HG02798 (cell line): Measurements from ENCODE around the gene NFIC.
"Not testable (repeated sequence)": the region's sequence is repeated elsewhere in the genome, so short reads cannot be mapped to it uniquely, and the experiment has no call there.

ENCODE experiments used
- ATAC-seq: cut with Tn5 transposase; IDR thresholded peaks from one replicate; pipeline ENCODE4 v1.9.1; 2021; ENCODE audit warnings: mild to moderate bottlenecking; ENCODE audit not compliant: unreplicated experiment, poor library complexity

The NFIC gene

DNA sequence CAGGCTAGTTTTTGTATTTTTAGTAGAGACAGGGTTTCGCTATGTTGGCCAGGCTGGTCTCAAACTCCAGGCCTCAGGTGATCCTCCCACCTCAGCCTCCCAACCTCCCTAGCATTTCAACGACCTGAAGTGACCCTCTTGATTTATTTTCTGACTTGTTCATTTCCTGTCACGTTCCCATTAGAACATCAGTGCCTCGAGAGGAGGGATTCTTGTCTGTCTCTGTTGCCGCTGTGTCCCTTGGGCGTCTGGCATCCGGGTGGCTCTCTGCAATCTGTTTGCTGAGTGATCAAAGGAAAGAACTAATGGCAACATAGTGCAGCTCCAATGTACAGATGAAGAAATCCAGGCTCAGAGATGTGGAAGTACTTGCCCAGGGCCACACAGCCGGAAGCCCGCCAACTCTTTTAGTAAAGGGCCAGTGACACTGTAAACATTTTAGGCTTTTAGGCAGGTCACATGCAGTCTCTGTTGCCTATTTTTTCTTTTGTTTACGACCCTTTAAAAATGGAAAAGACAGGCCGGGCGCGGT is 47.5 kb downstream of the NFIC start:
- ATAC-seq = no peak

DNA sequence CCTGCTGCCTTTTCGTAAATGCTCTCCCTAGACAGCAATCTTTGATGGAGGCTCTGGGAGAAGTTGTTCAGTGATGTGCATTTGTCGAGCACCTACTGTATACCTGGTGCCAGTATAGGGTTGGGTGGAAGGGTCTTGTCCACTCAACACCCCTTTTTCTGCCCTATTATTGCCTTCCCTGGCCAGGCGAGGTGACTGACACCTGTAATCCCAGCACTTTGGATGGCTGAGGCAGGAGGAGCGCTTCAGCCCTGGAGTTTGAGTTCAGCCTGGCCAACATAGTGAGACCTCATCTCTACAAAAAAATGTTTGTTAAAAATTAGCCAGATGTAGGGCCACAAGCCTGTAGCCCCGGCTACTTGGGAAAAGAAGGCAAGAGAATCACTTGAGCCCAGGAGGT is 49.3 kb downstream of the NFIC start:
- no peak for ATAC-seq

DNA sequence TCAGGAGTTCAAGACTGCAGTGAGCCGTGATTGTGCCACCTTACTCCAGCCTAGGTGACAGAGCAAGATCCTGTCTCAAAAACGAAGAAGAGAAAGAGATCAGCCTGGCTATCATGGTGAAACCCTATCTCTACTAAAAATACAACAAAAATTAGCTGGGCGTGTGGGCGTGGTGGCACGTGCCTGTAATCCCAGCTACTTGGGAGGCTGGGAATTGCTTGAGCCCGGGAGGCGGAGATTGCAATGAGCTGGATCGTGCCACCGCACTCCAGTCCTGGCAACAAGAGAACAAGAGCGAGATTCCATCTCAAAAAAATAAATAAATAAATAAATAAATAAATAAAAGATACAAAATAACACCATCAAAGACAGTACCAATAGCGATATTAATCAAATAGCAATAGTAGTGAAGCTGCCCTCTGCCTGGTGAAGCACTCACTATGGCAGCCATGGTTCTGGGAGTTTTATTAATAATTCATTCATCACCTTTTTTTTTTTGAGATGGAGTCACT is 53.9 kb downstream of the NFIC start:
- ATAC-seq = no peak

DNA sequence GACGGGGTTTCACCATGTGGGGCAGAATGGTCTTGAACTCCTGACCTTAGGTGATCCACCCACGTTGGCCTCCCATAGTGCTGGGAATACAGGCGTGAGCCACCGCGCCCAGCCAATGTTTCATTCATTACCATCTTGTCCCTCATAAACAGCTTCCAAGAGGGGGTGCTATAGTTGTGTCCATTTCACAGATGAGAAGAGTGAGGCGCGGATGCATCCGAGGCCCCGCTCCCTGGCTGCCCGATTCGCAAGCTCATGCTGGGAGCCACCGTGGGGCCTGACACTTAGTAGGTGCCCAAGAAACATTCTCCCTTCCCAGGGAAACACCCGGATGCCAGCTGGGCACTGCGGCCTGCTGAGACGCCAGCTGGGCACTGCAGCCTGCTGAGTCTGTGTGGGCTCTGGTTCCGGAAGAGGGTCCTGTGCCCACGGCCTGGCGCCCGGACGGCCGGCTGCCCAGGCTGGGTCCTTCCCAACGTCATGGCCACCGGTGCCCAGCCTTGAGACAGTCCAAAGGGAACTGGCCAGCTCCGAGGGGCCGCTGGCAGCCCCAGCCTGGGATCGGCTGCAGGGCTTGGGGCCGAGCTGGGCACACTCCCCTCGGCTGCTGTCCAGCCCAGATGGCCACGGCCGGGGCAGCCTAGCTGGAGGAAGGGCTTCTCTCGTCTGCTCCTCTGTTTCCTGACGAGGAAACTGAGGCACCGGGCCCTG is 54.7 kb downstream of the NFIC start:
- no peak for ATAC-seq

DNA sequence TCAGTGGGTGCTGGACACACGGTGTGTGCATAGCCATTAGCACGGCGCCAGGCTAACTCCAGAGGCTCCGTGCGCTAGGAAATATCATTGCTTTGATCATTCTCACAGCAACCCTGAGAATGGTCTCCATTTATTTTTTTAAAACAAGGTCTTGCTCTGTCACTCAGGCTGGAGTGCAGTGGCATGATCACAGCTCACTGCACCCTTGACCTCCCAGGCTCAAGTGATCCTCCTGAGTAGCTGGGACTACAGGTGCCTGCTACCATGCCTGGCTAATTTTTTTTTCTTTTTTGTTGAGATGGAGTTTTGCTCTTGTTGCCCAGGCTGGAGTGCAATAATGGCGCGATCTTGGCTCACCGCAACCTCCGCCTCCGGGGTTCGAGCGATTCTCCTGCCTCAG is 55.3 kb downstream of the NFIC start:
- not testable (repeated sequence) for ATAC-seq

DNA sequence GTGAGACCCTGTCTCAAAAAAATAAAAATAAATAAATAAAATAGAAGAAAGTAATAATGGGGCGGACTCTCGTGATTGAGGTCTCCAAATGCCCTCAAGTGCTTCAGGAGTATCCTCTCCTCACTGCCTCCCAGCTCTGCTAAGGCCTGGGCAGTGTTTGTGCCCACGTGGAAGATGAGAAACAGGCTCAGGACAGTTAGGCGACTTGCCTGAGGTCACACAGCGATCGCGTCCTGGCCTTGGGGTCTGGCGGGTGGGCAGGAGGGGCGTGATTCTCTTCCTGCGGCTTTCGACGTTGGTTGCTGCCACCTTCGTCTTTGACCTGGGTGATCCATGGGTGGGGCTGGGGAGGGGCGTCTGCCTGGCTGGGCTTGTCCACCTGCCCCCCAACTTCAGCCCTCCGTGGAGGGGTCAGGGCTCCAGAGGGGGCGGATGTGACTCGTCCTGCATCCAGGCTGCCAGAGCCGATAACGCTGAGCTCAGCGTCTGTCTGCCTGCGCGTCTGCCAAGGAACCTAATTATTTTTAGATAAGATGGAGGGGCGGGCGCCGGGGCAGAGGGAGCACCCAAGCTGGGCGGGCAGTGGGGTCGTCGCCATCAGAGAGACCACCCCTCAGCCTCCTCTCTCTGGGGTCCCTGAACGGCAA is 56.9 kb downstream of the NFIC start:
- no peak for ATAC-seq

DNA sequence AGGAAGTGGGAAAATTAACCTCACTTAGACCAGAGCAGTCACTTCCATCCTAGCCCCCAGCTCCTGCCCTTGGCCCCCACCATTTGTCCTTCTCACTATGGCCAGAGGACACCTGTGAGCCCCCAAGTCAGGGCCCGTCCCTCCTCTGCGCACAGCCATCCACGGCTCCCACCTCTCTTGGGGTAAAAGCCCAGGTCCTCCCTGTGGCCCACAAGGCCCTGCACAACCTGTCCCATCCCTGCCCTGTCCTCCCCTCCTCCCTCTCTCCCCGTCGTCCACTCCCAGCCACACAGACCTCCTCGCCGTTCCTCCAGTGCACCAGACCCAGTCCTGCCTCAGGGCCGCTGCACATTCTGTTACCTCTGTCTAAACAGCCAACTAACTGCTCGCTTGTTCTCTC is 60.0 kb downstream of the NFIC start:
- no peak for ATAC-seq

DNA sequence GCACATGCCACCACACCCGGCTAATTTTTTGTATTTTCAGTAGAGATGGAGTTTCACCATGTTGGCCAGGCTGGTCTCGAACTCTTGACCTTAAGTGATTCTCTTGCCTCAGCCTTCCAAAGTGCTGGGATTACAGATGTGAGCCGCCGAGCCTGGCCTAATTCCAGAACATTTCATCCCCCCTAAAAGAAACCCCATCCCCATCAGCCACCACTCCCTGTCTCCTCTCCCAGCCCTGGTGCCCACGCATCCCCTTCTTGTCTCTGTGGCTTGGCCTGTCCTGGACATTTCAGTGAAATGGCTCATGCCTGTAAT is 63.9 kb downstream of the NFIC start:
- not testable (repeated sequence) for ATAC-seq

DNA sequence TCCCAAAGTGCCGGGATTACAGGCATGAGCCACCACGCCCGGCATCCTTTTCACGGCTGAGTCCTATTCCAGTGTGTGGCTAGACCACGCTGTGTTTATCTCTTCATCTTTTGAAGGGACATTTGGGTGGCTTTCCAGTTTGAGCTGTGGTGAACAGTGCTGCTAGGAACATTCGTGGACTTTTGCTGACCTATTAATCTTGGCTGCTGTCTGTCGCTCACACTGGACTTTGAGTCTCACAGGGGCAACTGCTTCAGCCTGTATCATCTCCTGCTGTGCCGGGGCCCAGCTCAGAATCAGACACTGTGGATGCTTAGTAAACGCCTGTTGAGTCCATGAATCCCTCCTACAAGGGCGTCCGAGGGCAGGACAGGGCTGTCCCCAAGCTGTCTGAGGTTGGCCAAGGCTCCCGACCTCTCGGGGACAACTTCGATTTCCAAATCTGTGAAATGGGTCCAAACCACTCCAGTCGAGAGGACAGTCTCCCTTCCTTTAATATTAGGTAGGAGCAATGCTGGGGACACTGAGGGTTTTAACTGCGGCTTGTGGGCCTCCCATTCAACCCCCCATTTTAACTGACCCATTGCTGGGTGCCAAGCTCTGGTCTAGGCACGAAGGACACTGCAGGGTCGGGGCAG is 65.5 kb downstream of the NFIC start:
- ATAC-seq = no peak

DNA sequence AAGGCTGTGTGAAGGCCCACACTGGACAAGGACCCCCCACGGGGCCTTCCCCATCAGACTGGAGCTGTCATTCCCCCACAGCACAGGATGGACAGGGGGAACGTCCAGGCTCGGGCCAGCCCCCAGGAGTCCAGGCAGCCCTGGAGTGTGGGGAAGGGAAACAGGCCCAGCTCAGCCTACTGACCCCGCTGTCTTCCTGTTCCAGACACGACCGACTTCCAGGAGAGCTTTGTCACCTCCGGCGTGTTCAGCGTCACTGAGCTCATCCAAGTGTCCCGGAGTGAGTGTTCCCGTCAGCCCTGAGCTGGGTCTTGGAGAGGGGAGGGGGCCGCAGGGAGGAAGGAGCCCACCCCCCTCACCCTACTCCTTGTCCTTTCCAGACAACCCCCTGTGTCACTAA is 66.9 kb downstream of the NFIC start:
- no peak for ATAC-seq

DNA sequence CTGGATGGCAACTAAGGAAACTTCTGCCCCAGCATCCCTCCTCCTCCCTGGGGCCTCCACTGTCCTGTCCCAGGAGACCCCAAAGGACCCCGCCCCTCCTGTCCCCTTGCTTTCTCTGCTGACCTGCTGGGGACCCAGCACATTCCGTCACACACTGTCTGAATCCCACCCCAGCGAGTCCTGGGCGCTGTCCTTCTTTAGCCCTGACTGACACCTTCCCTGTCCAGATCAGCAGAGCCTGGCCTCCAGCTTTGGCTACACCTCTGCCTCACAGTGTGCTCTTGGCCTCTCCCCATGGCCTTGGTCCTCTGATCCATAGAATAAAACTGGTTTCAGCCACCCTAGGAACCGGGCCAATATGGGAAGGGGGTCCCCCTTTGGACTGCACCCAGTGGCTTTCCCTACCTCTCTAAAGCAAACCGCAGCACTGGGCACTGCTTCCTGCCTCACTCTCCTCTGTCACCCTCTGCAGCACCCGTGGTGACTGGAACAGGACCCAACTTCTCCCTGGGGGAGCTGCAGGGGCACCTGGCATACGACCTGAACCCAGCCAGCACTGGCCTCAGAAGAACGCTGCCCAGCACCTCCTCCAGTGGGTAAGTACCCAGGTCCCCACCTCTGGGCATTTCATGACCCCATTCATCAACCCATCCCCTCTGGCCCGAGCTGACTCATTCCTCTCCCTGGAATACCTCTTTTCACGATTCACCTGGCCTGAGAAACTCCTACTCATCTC is 67.6 kb downstream of the NFIC start:
- ATAC-seq = no peak

DNA sequence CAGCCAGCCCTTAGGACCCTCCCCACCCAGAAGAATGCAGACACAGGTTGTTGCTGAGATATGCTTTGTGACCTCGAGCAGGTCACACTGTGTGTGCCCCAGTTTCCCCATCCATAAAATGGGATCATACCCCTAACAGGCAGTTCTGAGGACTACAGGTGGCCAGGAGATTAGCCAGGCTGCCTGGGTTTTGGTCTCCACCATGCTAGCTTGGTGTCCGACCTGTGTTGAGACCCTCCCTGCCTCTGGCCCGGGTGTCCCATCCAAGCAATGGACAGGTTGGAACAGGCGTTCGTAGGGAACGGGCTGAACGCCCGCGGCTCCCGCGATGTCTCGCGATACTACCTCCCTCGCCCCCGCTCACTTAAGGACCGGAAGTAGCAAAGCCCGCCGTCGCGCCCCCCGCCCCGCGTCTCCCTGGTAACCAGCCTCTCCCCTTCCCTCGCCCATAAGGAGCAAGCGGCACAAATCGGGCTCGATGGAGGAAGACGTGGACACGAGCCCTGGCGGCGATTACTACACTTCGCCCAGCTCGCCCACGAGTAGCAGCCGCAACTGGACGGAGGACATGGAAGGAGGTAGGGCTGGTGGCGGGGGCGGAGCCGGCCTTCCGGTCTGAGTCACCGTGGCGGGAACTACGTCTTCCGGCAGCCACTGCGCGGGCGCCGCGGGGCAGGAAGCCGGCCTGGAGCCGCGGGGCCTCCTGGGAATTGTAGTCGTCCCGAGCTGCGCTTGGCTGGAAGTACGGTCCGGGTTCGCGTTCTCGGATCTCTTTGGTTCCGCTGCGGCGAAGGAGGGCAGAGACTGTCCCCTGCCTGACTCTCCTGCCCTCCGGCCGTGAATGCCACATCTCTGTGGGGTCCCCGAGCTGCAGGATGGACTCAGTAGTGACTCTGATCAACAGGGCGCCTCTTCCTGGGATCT is 68.5 kb downstream of the NFIC start:
- peak; percentile 96 for ATAC-seq

DNA sequence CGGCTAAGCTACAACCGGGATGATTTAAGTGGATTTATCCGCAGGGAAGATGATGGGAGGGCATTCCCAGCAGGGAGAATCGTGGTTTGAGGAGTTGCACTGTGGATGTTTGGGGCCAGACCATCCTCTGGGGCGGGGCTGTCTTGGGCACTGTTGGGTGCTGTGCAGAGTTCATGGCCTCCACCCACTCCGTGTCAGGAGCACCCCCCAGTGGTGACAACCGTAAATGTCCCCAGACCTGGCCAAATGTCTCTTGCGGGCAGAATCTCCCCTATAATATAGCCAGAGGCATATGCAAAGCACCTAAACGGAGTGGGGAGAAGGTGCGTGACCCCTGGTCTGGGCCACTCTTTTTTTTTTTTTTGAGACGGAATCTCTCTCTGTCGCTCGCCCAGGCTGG is 73.7 kb downstream of the NFIC start:
- ATAC-seq = no peak

DNA sequence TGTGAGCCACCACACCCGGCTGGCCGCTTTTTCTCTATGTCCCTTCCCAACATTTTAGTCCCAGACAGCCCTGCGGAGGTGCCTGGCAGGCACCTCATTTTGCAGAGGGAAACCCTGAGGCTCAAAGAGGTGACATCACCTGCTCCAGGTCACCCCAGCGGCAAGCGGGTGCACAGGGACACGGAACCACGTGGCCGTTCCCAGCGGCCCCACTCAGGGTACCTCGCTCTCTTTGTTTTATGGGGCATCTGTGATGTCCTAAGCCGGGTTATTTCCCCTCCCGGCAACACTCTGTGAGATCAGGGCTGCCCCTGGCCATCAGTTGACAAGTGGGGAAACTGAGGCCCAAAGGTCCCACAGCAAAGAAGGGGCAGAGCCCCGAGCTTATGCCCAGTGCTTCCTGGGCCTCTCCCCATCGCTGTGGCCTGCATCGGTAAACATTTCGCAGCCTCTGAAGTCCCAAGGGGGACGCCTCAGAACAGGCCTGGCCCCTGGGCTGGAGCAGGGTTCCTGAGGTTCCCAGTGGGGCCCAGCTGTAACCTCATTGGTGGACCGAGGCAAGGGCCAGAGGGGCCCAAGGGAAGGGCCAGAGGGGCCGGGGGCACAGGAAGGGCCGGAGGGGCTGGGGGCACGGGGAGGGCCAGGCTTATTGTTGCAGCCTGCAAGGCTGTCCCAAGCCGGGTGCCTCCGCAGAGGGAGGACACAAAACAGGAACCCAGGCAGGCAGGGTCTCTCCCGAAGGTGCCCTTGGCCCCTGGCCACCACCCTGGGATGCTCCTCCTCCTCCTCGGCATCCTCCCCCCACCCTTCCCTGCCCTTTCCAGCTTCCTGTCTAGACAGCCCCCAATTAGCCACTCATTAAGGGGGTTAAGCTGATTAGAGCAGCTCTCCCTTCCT is 75.0 kb downstream of the NFIC start:
- ATAC-seq = no peak

DNA sequence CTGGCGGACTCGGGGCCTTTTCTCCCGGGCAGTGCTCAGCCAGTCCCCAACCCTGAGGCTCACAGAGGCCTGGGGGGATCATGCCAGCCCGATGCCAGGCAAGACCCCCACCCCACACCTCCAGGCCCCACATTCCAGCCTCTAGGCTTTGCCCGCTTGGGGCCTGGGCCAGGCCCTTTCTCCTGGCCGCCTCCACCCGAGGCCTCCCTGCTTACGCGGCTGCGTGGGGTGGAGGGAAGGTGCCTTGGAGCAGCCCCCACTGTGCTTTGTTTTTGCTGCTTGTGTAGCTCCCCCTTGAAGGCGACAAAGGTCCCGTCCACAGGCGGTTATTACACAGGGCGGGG is 75.6 kb downstream of the NFIC start:
- no peak for ATAC-seq

DNA sequence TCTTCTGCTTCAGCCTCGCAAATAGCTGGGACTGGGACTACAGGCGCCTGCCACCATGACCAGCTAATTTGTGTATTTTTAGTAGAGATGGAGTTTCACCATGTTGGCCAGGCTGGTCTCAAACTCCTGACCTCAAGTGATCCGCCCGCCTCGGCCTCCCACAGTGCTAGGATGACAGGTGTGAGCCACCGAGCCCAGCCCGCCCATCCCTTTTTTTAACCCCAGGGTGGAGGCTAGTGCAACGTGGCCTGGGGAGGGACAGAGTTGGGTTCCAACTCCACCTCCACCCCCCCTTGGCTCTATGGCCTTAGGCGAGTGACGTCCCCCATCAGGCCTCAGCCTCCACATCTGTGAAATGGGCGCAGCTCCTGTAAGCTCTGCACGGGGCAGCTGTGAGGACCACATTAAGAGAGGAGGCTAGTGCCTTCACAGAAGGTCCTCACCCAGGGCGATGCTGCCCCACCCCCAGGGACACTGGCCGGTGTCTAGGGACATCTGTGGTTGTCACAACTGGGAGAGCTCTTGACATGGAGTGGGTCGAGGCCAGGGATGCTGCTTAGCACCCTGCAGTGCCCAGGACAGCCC is 76.2 kb downstream of the NFIC start:
- ATAC-seq = no peak

DNA sequence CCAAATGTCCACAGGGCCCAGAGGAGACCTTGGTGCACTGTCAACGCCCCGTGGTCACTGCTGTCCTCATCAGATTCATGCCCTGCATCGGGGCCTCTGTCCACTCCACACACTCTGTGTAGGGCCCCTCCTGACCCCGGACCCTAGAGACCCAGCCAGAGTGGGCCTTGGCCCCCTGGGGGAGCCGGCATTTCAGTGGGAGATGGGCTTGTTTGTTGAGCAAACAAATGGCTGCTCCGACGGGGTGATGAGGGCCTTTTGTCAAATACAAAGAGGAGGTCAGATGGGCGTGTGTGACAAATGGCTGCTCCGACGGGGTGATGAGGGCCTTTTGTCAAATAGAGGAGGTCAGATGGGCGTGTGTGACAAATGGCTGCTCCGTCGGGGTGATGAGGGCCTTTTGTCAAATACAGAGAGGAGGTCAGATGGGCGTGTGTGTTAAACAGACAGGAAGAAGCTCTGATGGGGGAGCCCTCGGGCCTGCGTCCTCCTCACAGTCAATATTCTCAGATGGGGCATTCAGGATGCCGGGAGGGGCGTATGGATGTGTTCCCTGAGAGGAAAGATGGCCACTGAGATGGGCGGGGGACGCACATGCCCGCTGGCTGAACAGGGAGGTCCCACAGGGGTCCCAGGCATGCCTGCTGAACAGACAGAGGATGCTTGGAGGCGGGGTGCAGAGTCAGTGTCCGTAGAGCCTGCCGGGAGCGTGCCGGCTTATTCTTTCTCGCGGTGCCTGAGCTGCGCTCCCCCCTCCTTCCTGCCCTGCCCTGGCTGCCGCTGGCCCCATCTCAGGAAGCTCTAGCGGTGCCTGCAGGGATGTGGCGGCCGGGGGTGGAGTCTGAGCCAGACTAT is 77.7 kb downstream of the NFIC start:
- no peak for ATAC-seq
